Activated CD4-positive, alpha-beta T cell treated with anti-CD3 and anti-CD28 coated beads, Interleukin-2, amount 50 U/mL, for 1 hour (primary cell): Measurements from ENCODE around the gene PEAR1.
A peak's percentile ranks its signal among the peaks of the same experiment; 100 is the strongest.

Experiments
- DNase-seq: peaks from one replicate; pipeline ENCODE4 v3.0.0-alpha.2; 2020

PEAR1 gene

DNA sequence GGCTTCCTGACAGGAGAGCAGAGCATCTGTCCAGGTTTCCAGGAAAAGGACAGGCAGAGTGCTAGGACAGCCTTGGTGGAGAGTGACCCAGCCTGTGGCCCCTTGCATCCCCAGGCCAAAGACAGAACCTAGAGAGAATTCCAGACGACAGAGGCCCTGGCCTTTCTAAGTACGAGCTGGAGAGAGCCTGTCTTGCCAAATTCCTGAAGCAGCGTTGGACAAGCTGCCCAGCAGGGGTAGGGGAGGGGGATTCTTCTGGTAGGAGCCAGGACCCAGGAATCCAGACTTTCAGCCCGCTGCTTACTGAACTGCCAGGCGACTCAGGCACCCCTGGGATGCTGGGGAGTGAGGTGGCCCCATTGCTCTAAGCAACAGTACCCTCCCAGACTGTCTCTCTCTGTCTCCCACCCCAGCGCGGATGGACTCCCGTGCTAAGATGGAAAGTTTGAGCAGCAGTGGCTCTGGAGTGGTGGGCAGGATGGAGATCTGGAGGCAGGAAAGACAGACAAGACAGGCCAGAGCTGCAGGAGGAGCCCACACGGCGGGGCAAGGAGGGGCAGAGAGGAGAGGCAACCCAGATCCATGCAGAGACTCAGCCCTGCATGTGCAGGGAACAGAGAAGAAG lies 8.8 kb upstream of the PEAR1 start:
- DNase-seq: no peak

DNA sequence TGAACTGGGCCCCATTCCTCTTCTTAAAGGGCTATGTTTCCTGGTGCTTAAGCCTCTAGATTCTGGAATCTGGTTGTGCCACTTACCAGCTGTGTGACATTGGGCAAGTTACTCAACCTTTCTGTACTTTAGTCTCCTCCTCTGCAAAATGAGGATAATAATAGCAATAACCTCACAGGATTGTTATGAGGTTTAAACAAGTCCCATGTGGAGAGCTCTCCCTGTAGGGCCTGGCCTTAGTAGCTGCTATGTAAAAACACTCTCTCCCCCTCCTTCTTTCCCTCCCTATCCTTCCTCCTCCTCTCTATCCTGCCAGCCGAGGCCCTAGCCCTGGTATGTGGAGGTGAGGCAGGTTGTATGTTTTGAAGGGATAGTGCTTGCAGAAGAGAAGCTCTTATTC lies 8.2 kb upstream of the PEAR1 start:
- no peak for DNase-seq

DNA sequence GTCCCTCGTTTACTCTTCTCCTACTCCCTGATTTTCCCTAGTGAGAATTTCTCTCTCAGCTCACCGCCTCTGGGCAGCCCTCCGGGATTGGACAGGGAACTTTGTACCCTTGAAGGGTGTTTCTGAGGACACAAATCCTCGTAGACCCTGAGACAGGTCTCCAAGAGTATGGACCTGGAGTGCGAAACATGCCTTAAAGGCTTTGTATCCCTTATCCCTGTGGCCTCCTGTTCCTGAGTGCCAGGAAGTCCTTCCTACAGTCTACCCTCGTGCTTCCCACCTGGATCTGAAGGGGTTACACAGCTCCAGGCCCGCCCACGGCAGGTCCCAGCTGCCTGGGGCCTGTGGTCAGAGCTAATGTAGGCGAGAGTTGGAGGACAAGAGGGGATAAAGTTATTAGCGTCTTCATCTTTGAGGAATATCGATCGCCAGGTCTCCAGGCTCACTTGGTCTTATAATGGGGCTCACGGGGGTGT lies 7.6 kb upstream of the PEAR1 start:
- DNase-seq: no peak

DNA sequence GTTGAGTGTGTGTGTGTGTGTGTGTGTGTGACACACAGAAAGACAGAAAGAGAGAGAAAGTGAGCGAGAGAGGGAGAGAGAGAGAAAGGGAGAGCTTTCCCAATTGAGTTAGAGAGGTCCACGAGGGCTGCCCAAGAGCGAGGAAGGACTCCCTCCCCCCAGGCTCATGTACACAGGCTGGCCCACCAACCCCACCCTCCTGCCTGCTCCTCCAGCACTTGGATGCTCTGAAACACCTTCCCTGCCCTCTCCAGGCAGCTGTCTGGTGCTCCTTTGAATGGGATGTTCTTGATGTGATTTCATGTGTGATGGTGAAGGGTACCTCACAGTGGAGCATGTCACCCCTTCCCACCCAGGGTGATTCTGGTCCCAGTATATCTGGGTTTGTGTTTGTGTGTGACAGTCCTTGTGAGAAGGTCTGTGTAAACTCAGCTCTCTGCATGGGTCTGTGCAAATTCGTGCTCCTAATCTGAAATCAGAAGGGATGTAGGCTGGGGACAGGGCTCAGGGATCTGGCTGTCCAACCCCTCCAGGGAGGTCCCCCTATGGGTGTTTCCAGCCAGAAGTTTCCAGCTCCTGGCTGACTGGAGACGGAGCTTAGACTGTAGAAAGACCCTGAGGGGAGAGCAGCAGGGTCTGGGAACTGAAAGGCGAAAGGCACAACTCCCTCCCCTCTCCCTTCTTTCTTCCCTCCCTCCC lies 6.8 kb upstream of the PEAR1 start:
- no peak for DNase-seq

DNA sequence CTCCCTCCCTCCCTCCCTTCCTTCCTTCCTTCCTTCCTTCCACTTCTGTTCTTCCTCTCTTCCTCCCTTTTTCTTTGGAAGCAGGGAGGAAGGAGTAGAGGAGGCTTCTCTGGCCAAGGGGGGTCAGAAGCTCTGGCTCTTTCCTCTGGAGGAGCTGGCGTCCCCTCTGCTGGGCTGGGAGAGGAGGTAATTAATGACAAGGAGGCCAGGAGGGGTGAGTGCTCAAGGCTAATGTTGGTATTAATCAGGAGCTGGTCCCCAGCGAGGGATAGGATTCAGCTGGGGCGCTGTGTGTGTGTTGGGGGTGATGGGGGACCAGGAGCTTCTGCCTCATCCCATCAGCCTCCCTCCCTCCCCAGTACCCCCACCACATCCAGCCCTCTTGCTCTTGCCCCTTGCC lies 6.2 kb upstream of the PEAR1 start:
- no peak for DNase-seq

DNA sequence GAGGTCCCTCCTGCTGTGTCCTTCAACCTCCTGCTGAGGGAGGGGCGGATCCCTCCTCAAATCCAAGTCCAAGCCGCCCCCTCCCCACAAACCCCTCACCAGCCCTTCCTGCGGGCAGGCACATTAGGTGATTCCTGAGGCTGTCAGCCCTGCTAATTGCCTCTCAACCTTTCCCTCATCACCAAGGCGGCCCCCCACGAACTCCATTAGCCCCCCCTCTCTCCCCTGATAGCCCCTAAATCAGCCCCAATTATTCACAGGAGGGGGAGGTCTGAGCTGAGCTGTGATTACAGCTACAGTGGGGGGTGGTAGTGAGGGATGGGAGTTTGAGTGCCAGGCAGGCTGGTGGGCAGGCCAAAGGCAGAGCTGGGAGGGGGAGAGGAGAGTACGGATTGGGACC lies 5.8 kb upstream of the PEAR1 start:
- no peak for DNase-seq

DNA sequence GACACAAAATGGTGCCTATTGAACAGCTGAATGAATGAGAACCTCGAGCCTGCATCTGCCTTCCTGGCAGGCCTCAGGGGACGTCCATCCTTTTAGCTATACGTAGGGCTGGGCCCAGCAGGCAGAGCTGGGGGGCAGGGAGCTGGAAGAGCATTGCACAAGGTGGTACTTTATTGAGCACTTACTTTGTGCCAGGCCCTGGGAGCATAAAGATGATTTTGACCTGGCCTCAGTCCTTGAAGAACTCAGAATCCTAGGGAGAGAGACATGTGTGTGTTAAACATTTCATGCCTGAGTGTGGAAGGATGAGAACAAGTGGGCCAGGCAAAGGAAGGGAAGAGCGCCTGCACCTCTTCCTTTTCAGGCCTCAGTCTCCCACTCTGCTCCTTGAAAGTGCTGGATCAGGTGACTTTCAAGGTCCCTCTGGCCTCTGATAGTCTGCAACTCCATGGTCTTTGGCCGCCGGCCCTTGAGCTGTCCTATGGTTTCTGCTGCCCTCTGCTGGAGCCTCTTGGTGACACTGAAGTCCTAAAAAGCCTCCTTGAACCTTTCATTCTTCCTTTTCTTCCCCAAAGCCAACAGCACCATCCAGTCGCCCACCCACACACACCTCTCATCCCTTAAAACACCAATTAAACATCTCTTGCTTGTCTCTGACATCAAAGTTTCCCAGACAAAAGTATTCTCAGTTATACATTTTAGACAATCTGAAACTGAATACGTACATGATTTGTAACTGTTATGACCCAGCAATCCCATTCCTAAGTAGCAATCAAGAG lies 3.5 kb upstream of the PEAR1 start:
- DNase-seq: peak; percentile 48

DNA sequence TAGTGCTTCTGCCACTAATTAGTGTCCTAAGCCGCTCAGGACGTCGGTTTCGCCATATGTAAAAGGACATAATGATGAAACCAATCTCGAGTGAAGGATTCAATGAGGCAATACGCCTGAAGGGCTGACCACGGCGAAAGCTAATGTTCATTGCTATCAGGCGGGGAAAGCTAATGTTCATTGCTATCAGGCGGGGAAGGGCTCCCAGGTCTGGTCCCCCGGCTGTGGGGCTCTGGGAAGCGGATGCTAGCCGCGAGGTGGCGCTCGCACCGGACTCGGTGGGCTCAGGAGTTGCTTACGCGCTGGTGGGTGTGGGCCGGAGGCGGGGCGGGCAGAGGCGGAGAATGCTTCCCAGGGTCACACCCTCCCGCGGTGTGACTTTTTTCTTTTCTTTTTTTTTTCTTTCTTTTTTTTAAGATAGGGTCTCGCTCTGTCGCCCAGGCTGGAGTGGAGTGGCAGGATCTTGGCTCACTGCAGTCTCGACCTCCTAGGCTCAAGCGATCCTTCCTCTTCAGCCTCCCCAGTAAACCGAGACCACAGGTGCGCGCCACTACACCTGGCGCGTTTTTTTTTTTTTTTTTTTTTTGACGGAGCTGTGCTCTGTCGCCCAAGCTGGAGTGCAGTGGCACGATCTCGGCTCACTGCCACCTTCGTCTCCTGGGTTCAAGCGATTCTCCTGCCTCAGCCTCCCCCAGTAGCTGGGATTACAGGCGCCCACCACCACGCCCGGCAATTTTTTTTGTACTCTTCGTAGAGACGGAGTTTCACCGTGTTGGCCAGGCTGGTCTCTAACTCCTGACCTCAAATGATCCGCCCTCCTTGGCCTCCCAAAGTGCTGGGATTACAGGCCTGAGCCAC lies 1.1 kb upstream of the PEAR1 start:
- DNase-seq: peak; percentile 84

DNA sequence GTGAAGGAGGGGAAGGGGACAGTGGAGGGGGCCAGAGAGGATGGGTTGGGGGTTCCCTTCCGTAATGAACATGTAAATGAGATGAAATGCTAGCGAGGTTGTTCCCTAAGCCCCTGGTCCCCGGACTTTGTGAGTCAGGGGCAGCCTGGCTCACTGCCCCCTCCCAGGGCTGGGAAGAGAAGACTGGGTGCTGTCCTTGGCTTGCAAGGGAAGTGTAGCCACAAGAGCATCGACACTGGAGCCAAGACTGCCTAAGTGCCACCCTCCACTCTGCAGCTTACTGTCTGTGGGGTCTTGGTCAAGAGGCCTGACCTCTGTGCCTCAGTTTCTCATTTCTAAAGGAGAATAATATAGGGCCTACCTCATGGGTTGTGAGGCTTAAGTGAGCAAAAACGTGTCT lies 483 bp downstream of the PEAR1 start:
- no peak for DNase-seq

DNA sequence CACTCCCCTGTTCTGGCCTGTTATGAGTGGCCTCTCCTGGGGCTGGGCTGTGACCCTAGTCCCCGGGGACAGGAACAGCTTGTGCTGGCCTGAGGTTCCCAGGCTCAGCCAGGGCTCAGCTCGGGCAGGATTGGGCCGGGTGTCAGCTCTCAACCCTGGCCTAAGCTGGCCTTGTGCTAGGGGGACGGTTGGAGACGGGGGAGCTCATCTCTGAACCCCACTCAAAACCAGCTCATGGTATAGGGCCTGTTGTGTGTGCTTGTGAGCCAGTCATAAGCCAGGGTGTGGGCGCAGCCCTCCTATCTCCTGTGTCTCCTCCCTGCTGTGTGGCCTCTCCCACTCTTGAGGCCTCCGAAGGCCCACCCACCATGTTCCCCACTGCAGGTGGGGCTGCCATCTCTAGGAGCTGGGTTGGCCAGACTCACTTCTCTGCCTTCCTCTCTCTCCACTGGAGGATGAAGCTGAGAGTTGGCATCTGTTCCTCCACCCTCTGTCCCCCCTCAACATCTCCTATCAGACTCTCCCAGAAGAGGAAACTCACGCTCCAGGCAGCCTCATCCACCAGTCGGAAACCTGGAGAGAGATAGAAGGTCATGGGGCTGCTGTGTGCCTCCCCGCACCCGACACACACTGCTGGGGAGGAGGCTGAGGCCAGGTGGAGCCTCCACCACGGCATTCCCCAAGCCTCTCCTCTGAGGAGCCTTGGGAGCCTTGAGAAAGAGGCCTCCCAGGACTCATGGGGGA lies 1.4 kb downstream of the PEAR1 start:
- DNase-seq: no peak

DNA sequence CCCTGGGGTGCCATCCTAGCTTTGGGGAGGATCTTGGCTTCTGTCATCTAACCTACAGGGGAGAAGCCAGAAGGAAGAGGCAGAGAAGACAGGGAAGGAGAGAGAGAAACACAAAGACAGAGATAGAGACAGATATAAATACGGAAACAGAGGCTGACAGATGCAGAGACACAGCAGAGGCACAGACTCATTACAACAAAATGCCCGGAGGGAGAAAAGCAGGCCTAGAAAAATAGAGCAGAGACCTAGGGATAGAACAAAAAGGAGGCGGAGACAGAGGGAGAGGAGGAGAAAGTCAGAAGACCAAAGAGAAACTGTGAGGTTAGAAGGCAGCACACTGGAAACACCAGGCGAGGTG lies 1.9 kb downstream of the PEAR1 start:
- no peak for DNase-seq

DNA sequence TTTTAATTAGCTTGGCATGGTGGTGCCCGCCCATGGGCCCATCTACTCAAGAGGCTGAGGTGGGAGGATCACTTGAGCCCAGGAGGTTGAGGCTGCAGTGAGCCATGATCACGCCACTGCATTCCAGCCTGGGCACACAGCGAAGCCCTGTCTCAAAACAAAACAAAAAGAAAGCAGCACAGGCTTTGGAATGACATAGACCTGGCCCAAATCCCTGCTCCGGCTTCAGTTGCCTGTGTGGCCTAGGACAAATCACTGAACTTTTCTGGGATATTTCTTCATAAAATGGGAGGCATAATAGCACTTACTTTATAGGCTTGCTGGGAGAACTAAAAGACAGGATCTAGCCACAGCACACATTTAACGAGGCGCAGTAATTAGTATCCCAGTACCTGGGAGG lies 2.4 kb downstream of the PEAR1 start:
- DNase-seq: no peak

DNA sequence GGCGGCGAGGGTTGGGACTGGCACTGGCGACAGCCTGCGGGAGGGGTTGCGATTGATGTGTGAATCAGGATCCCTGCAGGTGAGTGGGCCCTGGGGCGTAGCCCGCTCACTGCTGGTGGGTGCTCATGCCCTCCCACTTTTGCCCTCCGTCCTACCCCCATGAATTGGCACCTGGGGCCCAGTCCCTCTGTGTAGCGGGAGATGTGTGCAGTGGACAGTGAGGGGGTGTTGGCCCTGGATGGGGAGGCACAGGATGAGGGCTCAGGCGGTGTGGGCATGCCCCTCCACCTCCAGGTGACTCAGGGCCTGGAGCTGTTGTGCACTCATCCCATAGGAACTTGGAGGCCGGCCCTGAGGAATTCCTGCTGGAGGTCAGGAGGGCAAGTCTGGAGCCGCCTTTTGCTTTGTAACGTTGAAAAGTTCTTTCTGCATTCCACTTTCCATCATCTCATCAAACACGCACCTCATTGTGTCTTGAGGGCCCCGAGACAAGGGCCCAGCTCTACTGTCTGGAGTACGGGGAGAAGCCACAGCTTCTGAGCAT lies 3.0 kb downstream of the PEAR1 start:
- no peak for DNase-seq

DNA sequence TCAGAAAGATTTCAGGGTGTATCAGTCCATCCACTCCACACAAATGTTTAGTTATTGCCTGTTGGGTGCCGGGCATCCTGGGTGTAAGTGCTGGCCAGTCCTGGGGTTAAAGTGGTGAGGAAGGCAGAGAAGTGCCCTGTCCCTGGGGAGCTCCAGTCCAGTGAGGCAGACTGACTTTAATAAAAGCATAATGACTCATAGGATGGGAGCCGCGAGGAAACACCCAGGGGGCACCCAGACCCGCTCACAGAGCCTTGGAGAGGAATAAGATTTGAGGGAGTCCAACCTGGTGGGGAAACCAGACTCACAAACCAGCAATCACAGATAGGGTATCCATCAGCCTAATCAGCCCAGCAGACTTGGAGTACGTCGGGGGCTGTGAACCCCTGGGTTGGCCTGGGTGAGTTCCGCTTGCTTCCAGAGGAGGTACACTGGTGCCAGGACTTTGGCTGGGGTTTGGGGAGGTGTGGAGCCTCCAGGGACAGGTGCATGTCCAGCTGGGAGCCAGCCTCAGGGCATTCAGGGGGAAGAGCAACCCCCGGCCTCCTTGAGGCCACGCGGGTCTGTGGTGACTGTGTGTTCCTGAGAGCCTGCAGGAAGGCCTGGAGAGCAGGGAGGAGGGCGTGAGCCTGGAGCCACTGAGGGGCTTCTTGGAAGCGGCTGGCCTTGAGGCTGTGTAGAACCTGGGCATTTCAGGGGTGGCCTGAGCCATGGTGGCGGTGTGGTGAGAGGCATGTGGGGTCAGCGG lies 3.7 kb downstream of the PEAR1 start:
- no peak for DNase-seq

DNA sequence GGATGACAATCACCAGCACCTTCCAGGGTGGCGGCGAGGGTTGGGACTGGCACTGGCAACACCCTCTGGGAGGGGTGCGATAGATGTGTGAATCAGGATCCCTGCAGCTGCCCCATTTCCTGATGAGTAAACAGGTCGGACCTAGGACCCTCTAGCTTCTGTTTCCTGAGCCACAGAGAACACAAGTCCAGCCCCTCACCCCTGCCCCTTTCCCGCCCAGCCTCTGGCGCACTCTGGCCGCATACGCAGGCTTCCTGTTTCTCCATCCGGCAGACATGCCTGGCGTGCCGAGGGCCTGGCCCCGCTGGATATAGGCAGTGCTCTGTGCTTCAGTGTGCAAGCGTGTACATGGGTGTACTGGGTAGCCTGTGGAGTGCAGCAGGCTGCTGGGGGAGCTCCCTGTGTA lies 4.6 kb downstream of the PEAR1 start:
- no peak for DNase-seq

DNA sequence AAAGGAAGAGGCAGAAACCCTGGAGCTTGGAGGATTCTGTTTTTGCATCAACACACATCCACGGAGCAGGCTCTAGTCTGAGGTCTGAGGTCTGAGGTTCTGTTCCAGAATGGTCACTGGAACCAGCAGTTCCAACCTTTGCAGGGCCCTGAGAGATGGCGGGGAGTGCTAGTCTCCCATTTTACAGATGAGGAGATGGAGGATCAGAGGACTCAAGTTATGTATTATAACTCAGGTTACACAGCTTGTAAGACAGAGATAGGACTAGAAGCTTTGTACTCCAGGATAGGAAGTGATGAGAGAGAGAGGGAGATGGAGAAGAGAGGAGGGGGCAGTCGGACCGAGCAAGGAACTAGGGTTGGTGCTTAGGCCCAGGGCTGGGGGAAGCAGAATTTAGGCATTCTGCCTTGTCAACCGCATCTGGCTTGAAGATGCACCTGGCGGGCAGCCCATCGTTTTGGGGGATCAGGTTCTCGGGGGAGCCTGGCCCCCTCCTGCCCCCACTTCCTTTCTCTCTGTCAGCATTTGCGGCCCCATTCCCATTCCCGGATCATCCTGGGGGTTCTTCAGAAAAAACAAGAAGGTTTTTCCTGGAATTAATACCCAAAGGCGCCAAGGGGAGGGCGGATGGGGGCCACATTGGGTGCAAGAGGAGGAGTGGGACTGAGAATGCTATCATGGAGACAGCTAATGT lies 5.6 kb downstream of the PEAR1 start:
- no peak for DNase-seq

DNA sequence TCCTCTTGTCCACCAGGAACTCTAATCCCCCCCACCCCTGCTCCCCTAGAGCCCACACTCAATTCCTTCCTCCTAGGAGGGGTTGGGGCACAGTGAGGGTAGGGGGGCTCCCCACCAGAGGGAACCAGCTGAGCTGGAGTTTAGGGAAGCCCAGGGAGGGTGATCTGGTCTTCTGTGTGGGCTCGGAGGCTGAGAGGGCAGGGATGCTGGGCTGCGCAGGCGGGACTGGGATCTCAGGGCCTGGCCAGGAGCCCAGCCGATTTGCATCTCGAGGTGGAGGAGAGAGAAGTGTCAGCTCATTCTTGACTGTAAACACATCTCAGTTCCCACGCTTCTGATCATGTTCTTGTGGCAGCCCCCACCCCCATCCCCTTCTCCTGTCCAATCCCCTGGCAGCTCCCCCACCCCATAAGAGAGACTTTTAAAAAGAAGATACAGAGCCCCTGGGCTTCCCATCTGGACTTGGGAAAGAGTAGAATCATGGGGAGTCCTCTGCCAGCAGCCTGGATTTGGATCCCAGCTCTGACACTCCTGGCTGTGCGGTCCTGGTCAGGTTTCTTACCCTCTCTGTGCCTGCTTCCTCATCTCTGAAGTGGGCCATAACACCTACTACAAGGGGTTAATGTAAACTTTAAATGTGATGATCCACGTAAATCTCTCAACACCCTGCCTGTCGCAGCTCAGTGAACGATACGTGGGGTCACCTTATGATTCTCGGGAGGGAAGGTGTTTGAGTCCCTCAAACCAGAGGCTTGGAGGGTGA lies 6.6 kb downstream of the PEAR1 start:
- DNase-seq: no peak

DNA sequence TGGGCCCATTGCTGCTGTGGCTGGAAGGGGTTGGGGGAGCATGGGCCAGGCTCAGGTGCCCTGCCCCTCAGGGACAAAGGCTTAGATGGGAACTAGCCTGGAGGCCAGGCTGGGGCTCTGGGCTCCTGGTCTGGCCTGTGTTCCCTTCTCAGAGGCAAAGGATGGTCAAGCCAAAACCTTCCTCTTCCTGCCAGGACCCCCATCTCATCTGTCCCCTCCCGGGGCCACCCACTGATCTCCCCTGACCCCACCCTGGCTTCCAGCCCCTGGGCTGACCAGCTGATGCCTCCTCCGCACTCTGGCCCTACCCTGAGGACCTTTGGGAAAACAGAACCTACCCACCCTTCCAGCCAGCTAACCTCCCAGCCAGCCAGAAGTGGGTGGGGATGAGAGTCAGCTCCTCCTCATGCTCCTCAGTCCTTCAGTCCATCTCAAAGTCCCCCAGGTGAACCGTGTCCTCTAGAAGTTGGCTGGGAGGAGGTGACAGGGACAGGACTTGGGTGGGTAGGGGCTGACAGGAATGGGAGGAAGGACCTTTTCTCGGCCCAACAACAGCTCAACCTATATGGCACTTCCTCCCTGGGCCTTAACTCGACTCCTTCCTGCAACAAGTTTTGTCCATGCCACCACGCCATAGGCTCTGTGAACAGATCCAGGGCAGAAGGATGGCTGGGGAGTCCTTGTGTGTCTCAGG lies 7.5 kb downstream of the PEAR1 start:
- no peak for DNase-seq

DNA sequence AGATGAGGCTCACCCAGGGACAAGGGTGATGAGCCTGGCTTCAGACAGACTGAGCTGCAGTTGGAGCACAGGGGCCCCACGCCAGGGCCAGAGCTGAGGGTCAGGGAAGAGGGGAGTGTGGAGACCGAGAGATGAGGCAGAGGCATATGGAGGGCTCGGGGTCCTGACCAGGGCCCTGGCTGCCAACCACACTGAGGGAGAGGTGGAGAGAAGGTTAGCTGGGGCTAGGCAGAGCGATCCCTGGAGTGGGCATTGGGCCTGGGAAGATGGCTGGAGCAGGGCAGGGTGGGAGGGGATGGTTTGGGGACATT lies 8.0 kb downstream of the PEAR1 start:
- no peak for DNase-seq
